ENCODE results near the gene MTMR11.
"Not testable (repeated sequence)": the region's sequence is repeated elsewhere in the genome, so short reads cannot be mapped to it uniquely, and the experiment has no call there.

The MTMR11 gene

GRCh38 chr1:149888247-149888998 is 48.3 kb downstream of the MTMR11 start:
- Histone ChIP-seq H3K4me1 (ENCODE audit: insufficient read depth, low read length) (peaks cover 15% of the 10 kb centered on the region), H3K36me3 (ENCODE audit: insufficient read depth, low read length) (no peaks in the 10 kb centered on the region), H3K4me3 (ENCODE audit: low read depth in 1 of 2, low read length in 2 of 2) (peak overlapping the region; percentile 48 to 95), H3K27me3 (ENCODE audit: control insufficient read depth in 1 of 2, insufficient read depth in 2 of 2, low read length in 2 of 2) (no peaks in the 10 kb centered on the region), H3K27ac (ENCODE audit: low read depth, low read length) (peak overlapping the region; percentile 98), H3K9ac (ENCODE audit: low read length) (peak overlapping the region; percentile 87), H3K9me3 (ENCODE audit: low read length) (no peaks in the 10 kb centered on the region)

DNA sequence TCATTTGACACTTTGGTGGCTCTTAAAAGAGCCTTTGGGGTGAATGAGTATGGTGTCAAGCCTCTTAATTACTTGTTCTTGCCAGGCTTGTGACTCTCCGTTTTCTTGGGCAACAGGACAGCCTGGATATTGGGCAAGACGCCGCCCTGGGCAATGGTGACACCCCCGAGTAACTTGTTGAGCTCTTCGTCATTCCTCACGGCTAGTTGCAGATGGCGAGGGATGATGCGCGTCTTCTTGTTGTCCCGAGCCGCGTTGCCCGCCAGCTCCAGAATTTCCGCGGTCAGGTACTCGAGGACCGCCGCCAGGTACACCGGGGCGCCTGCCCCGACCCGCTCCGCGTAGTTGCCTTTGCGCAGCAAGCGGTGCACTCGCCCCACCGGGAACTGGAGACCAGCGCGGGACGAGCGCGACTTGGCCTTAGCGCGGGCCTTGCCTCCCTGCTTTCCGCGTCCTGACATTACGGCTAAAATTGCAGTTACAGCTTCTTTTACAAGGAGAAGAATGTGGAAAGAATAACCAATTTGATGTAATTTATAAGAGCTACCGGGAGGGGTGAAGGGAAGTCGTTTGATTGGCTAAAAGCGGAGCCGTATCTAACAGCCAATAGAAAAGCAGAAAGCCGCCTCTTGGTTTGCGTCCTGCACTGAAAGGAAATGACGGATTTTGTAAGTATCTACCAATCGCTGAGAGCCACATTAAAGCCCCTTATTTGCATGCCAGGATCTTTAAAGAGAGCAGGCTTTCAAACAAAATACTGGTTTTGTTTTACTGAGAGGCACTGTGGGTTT is 49.0 kb downstream of the MTMR11 start:
- peaks cover 15% of the 10 kb centered on the region for H3K4me1 ChIP-seq (ENCODE audit: insufficient read depth, low read length)
- H3K36me3 ChIP-seq (ENCODE audit: insufficient read depth, low read length): no peaks in the 10 kb centered on the region
- H3K9me3 ChIP-seq (ENCODE audit: low read length): no peaks in the 10 kb centered on the region
- peak overlapping the region; percentile 67 to 95 for H3K4me3 ChIP-seq (ENCODE audit: low read depth in 1 of 2, low read length in 2 of 2)
- peak overlapping the region; percentile 98 for H3K27ac ChIP-seq (ENCODE audit: low read depth, low read length)
- peak overlapping the region; percentile 87 for H3K9ac ChIP-seq (ENCODE audit: low read length)
- H3K27me3 ChIP-seq (ENCODE audit: control insufficient read depth in 1 of 2, insufficient read depth in 2 of 2, low read length in 2 of 2): no peaks in the 10 kb centered on the region

- H3K27ac ChIP-seq (ENCODE audit: low read depth, low read length): peak overlapping the region; percentile 98
- peaks cover 15% of the 10 kb centered on the region for H3K4me1 ChIP-seq (ENCODE audit: insufficient read depth, low read length)
- H3K9me3 ChIP-seq (ENCODE audit: low read length); H3K27me3 ChIP-seq (ENCODE audit: control insufficient read depth in 1 of 2, insufficient read depth in 2 of 2, low read length in 2 of 2); H3K36me3 ChIP-seq (ENCODE audit: insufficient read depth, low read length): not testable (repeated sequence)
- H3K9ac ChIP-seq (ENCODE audit: low read length): peak overlapping the region; percentile 87
- peak overlapping the region; percentile 67 to 95 for H3K4me3 ChIP-seq (ENCODE audit: low read depth in 1 of 2, low read length in 2 of 2)
Measured at GRCh38 chr1:149887196-149887455, 49.6 kb downstream of the MTMR11 start.

DNA sequence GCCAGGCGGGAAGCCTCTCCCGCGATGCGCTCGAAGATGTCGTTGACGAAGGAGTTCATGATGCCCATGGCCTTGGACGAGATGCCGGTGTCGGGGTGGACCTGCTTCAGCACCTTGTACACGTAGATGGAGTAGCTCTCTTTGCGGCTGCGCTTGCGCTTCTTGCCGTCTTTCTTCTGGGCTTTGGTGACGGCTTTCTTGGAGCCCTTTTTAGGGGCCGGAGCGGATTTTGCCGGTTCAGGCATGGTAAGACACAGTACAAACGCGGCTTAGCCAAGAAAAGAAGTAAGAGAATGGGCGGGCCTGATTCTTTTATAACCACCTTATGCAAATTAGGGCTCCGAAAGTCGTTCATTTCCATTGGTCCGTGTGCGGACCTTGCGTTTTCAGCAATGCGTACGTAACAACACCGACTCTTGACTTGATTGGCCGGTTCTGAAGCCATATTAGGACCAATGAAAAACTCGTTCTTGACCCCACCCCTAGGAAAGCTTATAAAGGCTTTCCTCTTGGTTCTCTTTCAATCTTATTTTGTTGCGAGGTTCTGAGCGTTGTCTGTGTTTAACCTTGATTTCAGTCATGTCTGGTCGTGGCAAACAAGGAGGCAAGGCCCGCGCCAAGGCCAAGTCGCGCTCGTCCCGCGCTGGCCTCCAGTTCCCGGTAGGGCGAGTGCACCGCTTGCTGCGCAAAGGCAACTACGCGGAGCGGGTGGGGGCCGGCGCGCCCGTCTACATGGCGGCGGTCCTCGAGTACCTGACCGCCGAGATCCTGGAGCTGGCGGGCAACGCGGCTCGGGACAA is 50.1 kb downstream of the MTMR11 start:
- peak overlapping the region; percentile 98 for H3K27ac ChIP-seq (ENCODE audit: low read depth, low read length)
- H3K9ac ChIP-seq (ENCODE audit: low read length): peak overlapping the region; percentile 87
- H3K36me3 ChIP-seq (ENCODE audit: insufficient read depth, low read length): no peaks in the 10 kb centered on the region
- peak overlapping the region; percentile 67 to 95 for H3K4me3 ChIP-seq (ENCODE audit: low read depth in 1 of 2, low read length in 2 of 2)
- H3K9me3 ChIP-seq (ENCODE audit: low read length): no peaks in the 10 kb centered on the region
- peaks cover 15% of the 10 kb centered on the region for H3K4me1 ChIP-seq (ENCODE audit: insufficient read depth, low read length)
- H3K27me3 ChIP-seq (ENCODE audit: control insufficient read depth in 1 of 2, insufficient read depth in 2 of 2, low read length in 2 of 2): no peaks in the 10 kb centered on the region

DNA sequence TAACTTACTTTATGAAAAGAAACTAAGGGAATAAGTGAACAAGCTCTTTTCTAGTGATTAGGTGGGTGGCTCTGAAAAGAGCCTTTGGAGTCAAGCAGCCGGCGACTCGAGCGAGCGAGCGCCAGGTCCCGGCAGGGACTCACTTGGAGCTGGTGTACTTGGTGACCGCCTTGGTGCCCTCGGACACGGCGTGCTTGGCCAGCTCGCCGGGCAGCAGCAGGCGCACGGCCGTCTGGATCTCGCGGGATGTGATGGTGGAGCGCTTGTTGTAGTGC is 50.6 kb downstream of the MTMR11 start:
- peak overlapping the region; percentile 53 to 95 for H3K4me3 ChIP-seq (ENCODE audit: low read depth in 1 of 2, low read length in 2 of 2)
- H3K9me3 ChIP-seq (ENCODE audit: low read length); H3K36me3 ChIP-seq (ENCODE audit: insufficient read depth, low read length); H3K27me3 ChIP-seq (ENCODE audit: control insufficient read depth in 1 of 2, insufficient read depth in 2 of 2, low read length in 2 of 2): not testable (repeated sequence)
- peak overlapping the region; percentile 87 for H3K9ac ChIP-seq (ENCODE audit: low read length)
- H3K4me1 ChIP-seq (ENCODE audit: insufficient read depth, low read length): peaks cover 15% of the 10 kb centered on the region
- peak overlapping the region; percentile 98 for H3K27ac ChIP-seq (ENCODE audit: low read depth, low read length)

- Histone ChIP-seq H3K27ac (ENCODE audit: low read depth, low read length) (peak overlapping the region; percentile 98), H3K9me3 (ENCODE audit: low read length) (no peaks in the 10 kb centered on the region), H3K9ac (ENCODE audit: low read length) (peak overlapping the region; percentile 87), H3K4me1 (ENCODE audit: insufficient read depth, low read length) (peaks cover 15% of the 10 kb centered on the region), H3K4me3 (ENCODE audit: low read depth in 1 of 2, low read length in 2 of 2) (peak overlapping the region; percentile 53 to 95), H3K27me3 (ENCODE audit: control insufficient read depth in 1 of 2, insufficient read depth in 2 of 2, low read length in 2 of 2) (no peaks in the 10 kb centered on the region), H3K36me3 (ENCODE audit: insufficient read depth, low read length) (no peaks in the 10 kb centered on the region)
Measured at GRCh38 chr1:149885339-149886120, 51.1 kb downstream of the MTMR11 start.

DNA sequence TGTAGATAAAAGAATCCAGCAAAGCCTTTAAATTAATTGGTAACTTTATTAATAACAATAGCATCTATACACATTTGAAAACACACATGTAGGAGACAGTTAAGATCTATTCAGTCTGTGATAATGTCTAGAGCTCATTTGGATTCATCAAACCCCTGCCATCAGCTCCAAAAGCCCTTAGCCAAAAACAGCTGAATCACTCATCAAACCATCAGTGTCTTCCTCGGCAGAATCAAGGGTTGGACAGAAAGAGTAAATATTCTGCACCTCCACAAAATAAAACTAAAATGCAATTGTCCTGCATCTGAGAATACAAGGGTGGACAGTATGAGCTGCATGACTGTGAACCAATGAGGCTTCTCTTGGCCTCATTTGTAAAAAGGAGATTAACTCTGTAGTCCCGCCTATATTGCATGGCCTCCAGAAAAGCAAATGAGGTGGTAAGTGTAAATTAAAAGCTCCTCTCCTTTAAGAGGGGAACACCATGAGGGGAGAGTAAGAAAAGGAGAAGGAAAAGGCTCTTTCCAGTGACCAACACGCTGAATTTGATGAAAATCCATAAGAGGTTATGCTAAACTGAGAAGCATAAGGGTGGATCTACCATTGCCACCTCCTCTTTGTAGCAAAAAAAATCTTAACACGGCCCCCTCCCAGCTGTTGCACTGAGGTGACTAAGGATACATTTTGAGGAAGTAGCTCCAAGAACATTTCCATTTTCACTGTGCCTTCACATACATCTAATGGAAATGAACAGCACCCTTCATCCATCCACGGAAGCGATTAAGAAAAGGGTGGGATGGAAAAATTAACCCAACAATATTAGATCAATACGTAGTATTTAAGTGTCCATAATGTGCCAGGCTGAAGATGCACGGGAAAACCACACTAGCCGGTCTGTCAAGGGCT is 52.0 kb downstream of the MTMR11 start:
- Histone ChIP-seq H3K4me3 (ENCODE audit: low read depth in 1 of 2, low read length in 2 of 2) (peak overlapping the region; percentile 53 to 95), H3K36me3 (ENCODE audit: insufficient read depth, low read length) (no peaks in the 10 kb centered on the region), H3K27me3 (ENCODE audit: control insufficient read depth in 1 of 2, insufficient read depth in 2 of 2, low read length in 2 of 2) (no peaks in the 10 kb centered on the region), H3K27ac (ENCODE audit: low read depth, low read length) (peak overlapping the region; percentile 98), H3K9me3 (ENCODE audit: low read length) (no peaks in the 10 kb centered on the region), H3K4me1 (ENCODE audit: insufficient read depth, low read length) (peaks cover 15% of the 10 kb centered on the region), H3K9ac (ENCODE audit: low read length) (peak overlapping the region; percentile 87)

DNA sequence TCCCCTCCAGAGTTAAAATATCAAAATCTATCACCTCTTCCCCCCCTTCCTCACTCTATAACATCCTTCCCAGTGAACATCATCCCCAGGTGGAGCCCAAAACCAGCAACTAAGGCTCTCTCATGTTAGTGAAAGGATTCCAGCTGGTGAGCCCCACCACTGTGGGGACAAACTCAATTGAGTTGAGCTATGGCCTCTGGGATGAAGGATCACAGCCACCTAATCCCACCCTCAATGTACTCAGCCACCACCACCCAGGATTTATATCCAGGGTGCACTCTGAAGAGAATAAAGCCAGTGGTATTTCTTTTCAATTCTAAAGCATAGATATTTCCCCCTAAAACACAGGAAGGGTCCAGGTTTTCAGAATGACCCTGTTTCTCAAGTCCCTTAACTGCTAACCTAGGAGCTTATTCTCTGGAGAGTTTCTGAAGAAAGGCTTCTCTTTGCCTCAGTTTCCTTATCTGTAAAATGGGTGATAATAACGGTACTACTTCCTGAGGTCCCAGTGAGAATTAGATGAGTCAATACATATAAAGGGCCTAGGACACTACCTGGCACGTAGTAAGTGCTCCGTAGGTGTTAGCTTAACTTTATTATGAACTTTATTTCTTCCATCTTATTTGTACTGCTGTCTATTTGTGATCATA is 53.0 kb downstream of the MTMR11 start:
- Histone ChIP-seq H3K9me3 (ENCODE audit: low read length) (no peaks in the 10 kb centered on the region), H3K4me3 (ENCODE audit: low read depth in 1 of 2, low read length in 2 of 2) (peak overlapping the region in 1 of 2 donors; percentile 95), H3K9ac (ENCODE audit: low read length) (no peak overlapping the region), H3K27me3 (ENCODE audit: control insufficient read depth in 1 of 2, insufficient read depth in 2 of 2, low read length in 2 of 2) (no peaks in the 10 kb centered on the region), H3K27ac (ENCODE audit: low read depth, low read length) (no peak overlapping the region), H3K4me1 (ENCODE audit: insufficient read depth, low read length) (peaks cover 15% of the 10 kb centered on the region), H3K36me3 (ENCODE audit: insufficient read depth, low read length) (no peaks in the 10 kb centered on the region)

DNA sequence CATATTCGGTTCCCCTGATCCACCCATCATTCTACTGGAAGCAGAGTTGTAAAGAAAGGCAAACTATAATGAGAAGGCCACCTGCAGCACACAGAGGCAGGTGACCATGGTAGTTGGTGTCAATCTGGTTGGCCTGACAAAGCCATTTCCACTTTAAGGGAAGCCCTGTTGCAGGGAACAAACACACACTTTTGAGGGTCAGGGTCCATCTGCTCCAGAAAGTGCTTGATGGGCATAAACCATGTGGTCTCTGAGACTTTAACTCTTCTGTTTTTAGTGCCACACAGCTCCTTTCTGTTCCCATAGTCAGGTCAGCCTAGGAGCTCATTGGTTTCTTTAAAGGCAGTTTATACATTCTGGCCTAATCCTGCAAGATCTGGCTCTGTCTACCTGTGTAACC is 54.8 kb downstream of the MTMR11 start:
- H3K9ac ChIP-seq (ENCODE audit: low read length): no peak overlapping the region

DNA sequence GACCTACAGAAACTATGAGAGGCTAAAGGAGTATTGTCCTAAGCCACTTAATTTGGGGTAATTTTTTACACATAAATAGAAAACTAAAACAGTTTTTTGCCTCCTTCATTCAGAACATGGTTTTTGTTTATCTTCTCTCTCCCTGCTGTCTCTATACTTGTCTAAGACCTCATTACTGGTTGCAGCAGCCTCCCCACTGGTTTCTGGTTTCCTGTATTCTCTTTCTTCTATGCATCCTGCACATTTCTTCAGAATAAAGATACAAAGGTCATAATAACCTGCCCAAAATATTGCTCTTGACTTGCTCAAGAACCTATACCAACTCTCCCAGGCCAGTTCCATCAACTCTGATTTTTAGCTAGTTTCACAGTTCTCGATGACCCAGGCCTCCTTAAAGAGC is 57.1 kb downstream of the MTMR11 start:
- Histone ChIP-seq H3K27me3 (ENCODE audit: control insufficient read depth in 1 of 2, insufficient read depth in 2 of 2, low read length in 2 of 2) (no peaks in the 10 kb centered on the region), H3K4me1 (ENCODE audit: insufficient read depth, low read length) (peaks cover 11% of the 10 kb centered on the region), H3K36me3 (ENCODE audit: insufficient read depth, low read length) (no peaks in the 10 kb centered on the region), H3K9ac (ENCODE audit: low read length) (no peak overlapping the region), H3K27ac (ENCODE audit: low read depth, low read length) (no peak overlapping the region), H3K9me3 (ENCODE audit: low read length) (no peaks in the 10 kb centered on the region), H3K4me3 (ENCODE audit: low read depth in 1 of 2, low read length in 2 of 2) (no peak overlapping the region)

More for the DNA sequence above, 54.8 kb downstream of the MTMR11 start:
- H3K27ac ChIP-seq (ENCODE audit: low read depth, low read length): no peak overlapping the region
- H3K4me3 ChIP-seq (ENCODE audit: low read depth in 1 of 2, low read length in 2 of 2): no peak overlapping the region
- no peaks in the 10 kb centered on the region for H3K27me3 ChIP-seq (ENCODE audit: control insufficient read depth in 1 of 2, insufficient read depth in 2 of 2, low read length in 2 of 2)
- H3K36me3 ChIP-seq (ENCODE audit: insufficient read depth, low read length): no peaks in the 10 kb centered on the region
- H3K9me3 ChIP-seq (ENCODE audit: low read length): no peaks in the 10 kb centered on the region
- H3K4me1 ChIP-seq (ENCODE audit: insufficient read depth, low read length): peaks cover 15% of the 10 kb centered on the region

Measured in muscle layer of colon (tissue), 2 donors.